BLaER1 (cell line): Measurements from ENCODE around the gene TIGD4.
A peak's percentile ranks its signal among the peaks of the same experiment; 100 is the strongest.

Source experiments
- H3K27ac ChIP-seq: shearing (Covaris generic); formaldehyde crosslinking; 2 replicates; pipeline ENCODE4 v1.8.1; 2022
- H3K27me3 ChIP-seq: shearing (Covaris generic); formaldehyde crosslinking; 2 replicates; pipeline ENCODE4 v1.8.1; 2022
- H3K36me3 ChIP-seq: shearing (Covaris generic); formaldehyde crosslinking; 2 replicates; pipeline ENCODE4 v1.8.1; 2022
- H3K4me1 ChIP-seq: shearing (Covaris generic); formaldehyde crosslinking; 2 replicates; pipeline ENCODE4 v1.8.1; 2022
- H3K4me2 ChIP-seq: shearing (Covaris generic); formaldehyde crosslinking; 2 replicates; pipeline ENCODE4 v1.8.1; 2022
- H3K4me3 ChIP-seq: shearing (Covaris generic); formaldehyde crosslinking; 2 replicates; pipeline ENCODE4 v1.8.1; 2022
- H3K9ac ChIP-seq: shearing (Covaris generic); formaldehyde crosslinking; 2 replicates; pipeline ENCODE4 v1.8.1; 2022
- H3K9me3 ChIP-seq: shearing (Covaris generic); formaldehyde crosslinking; 2 replicates; pipeline ENCODE4 v1.8.1; 2022
- H4K20me1 ChIP-seq: shearing (Covaris generic); formaldehyde crosslinking; 2 replicates; pipeline ENCODE4 v1.8.1; 2022
- Cebpa-rat ChIP-seq: shearing (Covaris generic); IDR thresholded peaks from 2 replicates; pipeline ENCODE4 v1.8.1; 2022

The TIGD4 gene

DNA sequence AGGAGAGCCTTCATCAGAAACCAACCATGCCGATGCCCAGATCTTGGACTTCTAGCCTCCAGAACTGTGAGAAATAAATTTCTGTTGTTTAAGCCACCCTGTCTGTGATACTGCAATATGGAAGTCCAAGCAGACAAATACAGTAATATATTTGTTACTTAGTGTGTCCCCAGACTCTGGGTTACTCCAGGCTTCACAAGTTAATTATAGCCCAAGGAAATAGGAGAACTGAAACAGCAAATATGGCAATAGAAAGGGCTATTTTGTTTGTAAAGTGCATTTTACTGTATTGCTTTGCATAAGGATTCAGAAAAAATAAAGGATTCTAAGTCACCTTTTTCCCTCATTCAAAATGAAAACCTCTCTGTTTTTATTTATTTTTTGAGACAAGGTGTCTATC lies 15.7 kb downstream of the TIGD4 start:
- Histone ChIP-seq H4K20me1 (no peaks in the 10 kb centered on the region), H3K4me3 (no peak overlapping the region), H3K36me3 (no peaks in the 10 kb centered on the region), H3K27me3 (no peaks in the 10 kb centered on the region), H3K4me2 (no peak overlapping the region), H3K9me3 (peaks cover 10% of the 10 kb centered on the region), H3K9ac (no peak overlapping the region), H3K4me1 (no peaks in the 10 kb centered on the region), H3K27ac (no peak overlapping the region)
- no peak for TF ChIP-seq Cebpa-rat

- Histone ChIP-seq H3K4me1 (no peaks in the 10 kb centered on the region), H3K4me3 (no peak overlapping the region)
Measured at GRCh38 chr4:152748619-152749018, 30.9 kb downstream of the TIGD4 start.

GRCh38 chr4:152747444-152747843 lies 32.1 kb downstream of the TIGD4 start:
- Histone ChIP-seq H4K20me1 (no peaks in the 10 kb centered on the region), H3K36me3 (no peaks in the 10 kb centered on the region), H3K27ac (no peak overlapping the region), H3K4me1 (no peaks in the 10 kb centered on the region), H3K9ac (no peak overlapping the region), H3K4me2 (no peak overlapping the region), H3K27me3 (no peaks in the 10 kb centered on the region), H3K4me3 (no peak overlapping the region), H3K9me3 (peaks cover 16% of the 10 kb centered on the region)
- no peak for TF ChIP-seq Cebpa-rat

More at GRCh38 chr4:152748619-152749018, 30.9 kb downstream of the TIGD4 start:
- Histone ChIP-seq H3K9ac (no peak overlapping the region), H3K36me3 (no peaks in the 10 kb centered on the region), H3K27me3 (no peaks in the 10 kb centered on the region), H3K27ac (no peak overlapping the region), H3K4me2 (no peak overlapping the region), H3K9me3 (peaks cover 17% of the 10 kb centered on the region), H4K20me1 (no peaks in the 10 kb centered on the region)
- no peak for TF ChIP-seq Cebpa-rat

GRCh38 chr4:152738827-152739226 lies 40.7 kb downstream of the TIGD4 start:
- Histone ChIP-seq H3K36me3 (no peaks in the 10 kb centered on the region), H3K27ac (no peak overlapping the region), H3K9me3 (no peaks in the 10 kb centered on the region), H3K4me1 (no peaks in the 10 kb centered on the region), H4K20me1 (no peaks in the 10 kb centered on the region), H3K4me3 (no peak overlapping the region), H3K27me3 (no peaks in the 10 kb centered on the region), H3K4me2 (no peak overlapping the region), H3K9ac (no peak overlapping the region)
- TF ChIP-seq Cebpa-rat: no peak

DNA sequence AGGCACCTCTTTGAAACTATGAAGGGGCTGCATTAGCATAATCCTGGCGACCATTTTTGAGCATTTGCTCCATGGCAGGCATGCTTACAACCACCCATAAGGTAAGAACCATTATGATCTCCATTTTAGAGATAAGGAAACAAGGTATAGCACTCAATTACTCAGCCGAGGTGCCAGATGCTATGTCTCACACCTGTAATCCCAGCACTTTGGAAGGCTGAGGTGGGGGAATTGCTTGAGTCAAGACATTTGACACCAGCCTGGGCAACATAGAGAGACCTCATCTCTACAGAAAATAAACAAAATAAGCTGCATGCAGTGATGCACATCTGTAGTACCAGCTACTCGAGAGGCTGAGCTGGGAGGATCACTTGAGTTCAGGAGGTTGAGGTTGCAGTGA lies 43.6 kb downstream of the TIGD4 start:
- H4K20me1 ChIP-seq: no peaks in the 10 kb centered on the region
- no peak overlapping the region for H3K4me2 ChIP-seq
- no peak overlapping the region for H3K27ac ChIP-seq
- H3K4me3 ChIP-seq: no peak overlapping the region
- no peaks in the 10 kb centered on the region for H3K36me3 ChIP-seq
- TF ChIP-seq Cebpa-rat: no peak
- H3K9ac ChIP-seq: no peak overlapping the region
- no peaks in the 10 kb centered on the region for H3K9me3 ChIP-seq
- no peaks in the 10 kb centered on the region for H3K27me3 ChIP-seq
- no peaks in the 10 kb centered on the region for H3K4me1 ChIP-seq

DNA sequence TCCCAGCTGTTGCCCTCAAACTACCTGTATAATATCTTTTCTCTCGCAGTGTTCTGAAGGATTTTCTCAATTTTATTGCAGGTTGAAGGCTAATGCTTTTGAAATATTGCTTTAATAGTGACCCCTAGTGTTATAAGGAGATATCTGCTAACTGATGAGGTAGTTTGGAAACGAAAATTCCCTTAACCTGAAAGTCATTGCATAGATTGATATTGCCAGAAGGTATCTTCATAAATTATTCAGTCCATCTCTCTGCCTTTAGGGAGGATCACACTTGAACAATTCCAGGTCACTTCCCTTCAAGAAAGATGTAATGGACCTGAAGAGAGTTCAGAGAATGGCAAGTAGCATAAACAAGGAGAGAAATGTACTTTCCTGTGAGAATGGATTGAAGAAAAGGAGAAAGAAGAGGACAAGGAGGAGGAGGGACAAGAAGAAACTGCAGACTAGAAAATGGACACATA lies 44.1 kb downstream of the TIGD4 start:
- H3K27me3 ChIP-seq: no peaks in the 10 kb centered on the region
- no peaks in the 10 kb centered on the region for H3K4me1 ChIP-seq
- H3K27ac ChIP-seq: no peak overlapping the region
- no peaks in the 10 kb centered on the region for H3K36me3 ChIP-seq
- H3K9ac ChIP-seq: no peak overlapping the region
- no peaks in the 10 kb centered on the region for H4K20me1 ChIP-seq
- no peak for TF ChIP-seq Cebpa-rat
- H3K9me3 ChIP-seq: no peaks in the 10 kb centered on the region
- no peak overlapping the region for H3K4me2 ChIP-seq
- H3K4me3 ChIP-seq: no peak overlapping the region

DNA sequence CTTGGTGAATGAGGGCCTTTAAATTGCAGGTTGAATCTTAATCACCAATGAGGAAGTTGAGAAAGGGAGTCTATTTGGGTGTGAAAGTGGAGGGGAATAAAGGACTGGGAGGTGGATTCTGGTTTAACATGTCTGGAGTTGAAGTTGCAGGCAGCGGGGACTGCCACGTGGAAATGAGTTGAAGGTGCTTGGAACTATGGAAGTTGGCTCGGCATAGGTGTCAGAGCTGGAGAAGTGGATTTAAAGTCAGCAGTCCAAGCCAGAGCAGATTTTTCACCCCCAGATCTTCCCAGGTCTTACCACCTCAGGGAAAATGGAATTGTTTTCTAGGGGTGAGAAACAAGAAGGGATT lies 44.9 kb downstream of the TIGD4 start:
- Histone ChIP-seq H3K9me3 (no peaks in the 10 kb centered on the region), H3K4me2 (no peak overlapping the region), H4K20me1 (no peaks in the 10 kb centered on the region), H3K4me3 (no peak overlapping the region), H3K36me3 (no peaks in the 10 kb centered on the region), H3K27ac (no peak overlapping the region), H3K4me1 (peaks cover 5% of the 10 kb centered on the region), H3K9ac (no peak overlapping the region), H3K27me3 (no peaks in the 10 kb centered on the region)
- no peak for TF ChIP-seq Cebpa-rat

DNA sequence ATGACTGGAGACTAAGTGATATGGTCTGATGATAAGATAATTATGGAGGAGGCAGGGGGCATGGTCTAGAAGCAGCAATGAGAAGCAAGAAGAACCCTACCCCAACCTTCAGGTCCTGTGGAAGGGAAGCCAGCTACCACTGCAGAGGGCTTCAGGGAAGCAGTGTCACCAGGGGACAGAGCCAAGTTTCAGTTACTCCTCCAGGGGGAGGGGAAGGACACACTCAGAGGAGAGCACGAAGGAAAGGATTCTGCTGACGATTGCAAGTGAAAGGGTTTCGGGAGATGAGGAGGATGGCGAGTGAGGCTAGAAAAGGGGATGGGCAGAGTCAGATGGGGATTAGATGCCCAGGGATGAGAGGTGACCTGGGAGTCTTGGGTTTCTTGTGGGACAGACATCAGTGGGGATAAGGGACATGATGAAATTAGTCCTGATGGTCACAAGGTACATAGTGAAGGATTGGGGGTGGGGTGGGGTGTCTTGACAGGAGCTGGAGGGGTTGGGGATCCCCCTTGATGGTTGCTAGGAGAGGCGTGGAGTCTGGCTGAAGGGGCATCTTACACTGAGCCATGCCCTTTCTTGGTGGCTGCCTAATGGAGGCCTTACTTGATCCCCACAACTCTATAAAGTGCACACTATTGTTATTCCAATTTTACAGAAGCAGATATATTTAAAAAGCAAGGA lies 45.4 kb downstream of the TIGD4 start:
- no peak overlapping the region for H3K9ac ChIP-seq
- no peak overlapping the region for H3K4me2 ChIP-seq
- H3K36me3 ChIP-seq: no peaks in the 10 kb centered on the region
- no peaks in the 10 kb centered on the region for H3K27me3 ChIP-seq
- H3K9me3 ChIP-seq: no peaks in the 10 kb centered on the region
- no peak overlapping the region for H3K27ac ChIP-seq
- no peak for TF ChIP-seq Cebpa-rat
- H3K4me3 ChIP-seq: no peak overlapping the region
- H4K20me1 ChIP-seq: no peaks in the 10 kb centered on the region
- peaks cover 11% of the 10 kb centered on the region for H3K4me1 ChIP-seq

DNA sequence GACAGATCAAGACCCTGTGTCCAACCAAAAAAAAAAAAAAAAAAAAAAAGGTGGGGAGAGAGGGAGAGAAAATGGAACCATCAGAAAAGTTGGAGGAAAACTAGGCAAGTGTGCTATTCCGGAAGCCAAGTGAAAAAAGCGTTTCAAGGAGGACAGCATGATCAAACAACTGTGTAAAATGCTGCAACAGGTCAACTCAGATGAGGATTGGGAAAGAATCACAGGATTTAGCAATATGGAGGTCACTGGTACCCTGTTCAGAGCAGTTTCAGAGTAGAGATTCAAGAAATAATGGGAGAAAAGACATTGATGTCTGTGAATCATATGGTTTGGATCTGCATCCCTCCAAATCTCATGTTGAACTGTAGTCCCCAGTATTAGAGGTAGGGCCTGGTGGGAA lies 47.5 kb downstream of the TIGD4 start:
- no peaks in the 10 kb centered on the region for H4K20me1 ChIP-seq
- no peaks in the 10 kb centered on the region for H3K36me3 ChIP-seq
- no peak overlapping the region for H3K9ac ChIP-seq
- H3K4me3 ChIP-seq: no peak overlapping the region
- no peaks in the 10 kb centered on the region for H3K9me3 ChIP-seq
- H3K4me1 ChIP-seq: peaks cover 32% of the 10 kb centered on the region
- no peak overlapping the region for H3K27ac ChIP-seq
- no peak overlapping the region for H3K4me2 ChIP-seq
- TF ChIP-seq Cebpa-rat: no peak
- H3K27me3 ChIP-seq: no peaks in the 10 kb centered on the region

DNA sequence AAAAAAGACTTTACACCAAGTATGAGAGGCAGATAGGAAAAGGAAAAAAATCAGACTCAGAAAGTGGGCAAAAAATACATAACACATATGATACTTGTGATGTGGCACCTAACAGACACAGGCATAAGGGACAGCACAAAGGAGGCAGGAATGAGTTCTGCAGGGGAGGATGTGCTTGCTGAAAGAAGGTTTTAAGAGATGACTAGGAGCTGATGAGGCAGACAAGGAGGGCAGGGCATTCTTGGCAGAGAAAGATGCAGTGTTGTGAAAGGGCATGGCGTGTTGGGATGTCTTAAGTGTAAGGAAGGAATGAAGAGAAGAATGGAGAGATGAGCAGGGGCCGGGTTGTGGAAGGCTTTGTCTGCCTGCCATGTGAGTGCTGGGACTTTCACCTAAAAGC lies 50.1 kb downstream of the TIGD4 start:
- no peak for TF ChIP-seq Cebpa-rat
- no peak overlapping the region for H3K9ac ChIP-seq
- peaks cover 32% of the 10 kb centered on the region for H3K4me1 ChIP-seq
- peak overlapping the region; percentile 15; the same call in 1 of the 2 replicates for H3K4me2 ChIP-seq
- H3K27me3 ChIP-seq: no peaks in the 10 kb centered on the region
- no peak overlapping the region for H3K4me3 ChIP-seq
- no peaks in the 10 kb centered on the region for H4K20me1 ChIP-seq
- no peaks in the 10 kb centered on the region for H3K9me3 ChIP-seq
- no peaks in the 10 kb centered on the region for H3K36me3 ChIP-seq
- no peak overlapping the region for H3K27ac ChIP-seq

DNA sequence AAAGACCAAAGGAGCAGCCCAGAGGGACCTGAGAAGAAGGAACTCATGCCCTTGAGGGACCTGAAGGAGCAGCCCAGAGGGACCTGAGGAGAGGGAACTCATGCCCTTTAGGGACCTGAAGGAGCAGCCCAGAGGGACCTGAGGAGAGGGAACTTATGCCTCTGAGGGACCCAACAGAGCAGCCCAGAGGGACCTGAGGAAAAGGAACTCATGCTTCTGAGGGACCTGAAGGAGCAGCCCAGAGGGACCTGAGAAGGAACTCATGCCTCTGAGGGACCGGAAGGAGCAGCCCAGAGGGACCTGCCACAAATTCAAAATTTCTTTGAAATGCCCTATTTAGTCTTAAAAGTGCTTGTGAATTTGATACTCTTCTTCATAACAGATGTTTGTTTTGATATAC lies 51.2 kb downstream of the TIGD4 start:
- no peaks in the 10 kb centered on the region for H3K9me3 ChIP-seq
- H3K4me3 ChIP-seq: no peak overlapping the region
- H3K9ac ChIP-seq: no peak overlapping the region
- H3K4me2 ChIP-seq: peak overlapping the region; percentile 63
- 0 out of 2 replicates have a peak overlapping the region, but pooled peaks have one; percentile 14 for H3K27ac ChIP-seq
- H3K36me3 ChIP-seq: no peaks in the 10 kb centered on the region
- no peaks in the 10 kb centered on the region for H4K20me1 ChIP-seq
- H3K4me1 ChIP-seq: peaks cover 32% of the 10 kb centered on the region
- no peaks in the 10 kb centered on the region for H3K27me3 ChIP-seq
- TF ChIP-seq Cebpa-rat: no peak
